ENCODE data around the gene HAO2. TPM values are rescaled to one million over a fixed set of nuclear protein-coding genes. Genes with fewer than 3 reads are reported as not detected.

The HAO2 gene
- total and polyA plus RNA-seq, 7 donors: not detected

GRCh38 chr1:119414950-119415349 is 46.4 kb downstream of the HAO2 start, which contains the start of gene HSD3B2:
HSD3B2 (plus strand) TSS chr1:119415150; CDS start chr1:119415420, 270 bp downstream.
- no peaks in the 10 kb centered on the region for H3K27me3 ChIP-seq (ENCODE audit: insufficient read depth in 3 of 3, low read length in 2 of 3)
- WGBS, 3 donors: 77 to 79% (median 78%) methylated on average over 2 of the region's 2 CpGs
- ATAC-seq (no peak), DNase-seq (no peak)
- no peak within 1 kb of the TSS for H3K27ac ChIP-seq
- intact Hi-C loops (cut with DNase I): no loop called here
- no peak for TF ChIP-seq CTCF (IDR thresholded peaks at IDR 0.05)
- H3K9me3 ChIP-seq: no peaks in the 10 kb centered on the region
- no peaks in the 10 kb centered on the region for H3K36me3 ChIP-seq (ENCODE audit: insufficient read depth in 1 of 2, low read depth in 1 of 2)
- H3K4me1 ChIP-seq: no peaks in the 10 kb centered on the region
- H3K4me3 ChIP-seq: no peak within 1 kb of the TSS

GRCh38 chr1:119416006-119416640 is 47.5 kb downstream of the HAO2 start:
- DNase-seq (no peak), ATAC-seq (no peak)
- Histone ChIP-seq H3K4me1 (no peaks in the 10 kb centered on the region), H3K4me3 (no peak overlapping the region), H3K36me3 (ENCODE audit: insufficient read depth in 1 of 2, low read depth in 1 of 2) (no peaks in the 10 kb centered on the region), H3K27me3 (ENCODE audit: insufficient read depth in 3 of 3, low read length in 2 of 3) (no peaks in the 10 kb centered on the region), H3K9me3 (no peaks in the 10 kb centered on the region), H3K27ac (no peak overlapping the region)
- intact Hi-C loops (cut with DNase I): no loop called here
- TF ChIP-seq CTCF (IDR thresholded peaks at IDR 0.05): no peak
- WGBS, 3 donors: 50 to 77% (median 72%) methylated on average over 3 of the region's 3 CpGs

GRCh38 chr1:119419109-119419508 is 50.5 kb downstream of the HAO2 start:
- TF ChIP-seq CTCF (IDR thresholded peaks at IDR 0.05): no peak
- intact Hi-C loops (cut with DNase I): no loop called here
- WGBS, 3 donors: 44 to 62% (median 47%) methylated on average over 5 of the region's 5 CpGs
- no peak for DNase-seq
- Histone ChIP-seq H3K27me3 (ENCODE audit: insufficient read depth in 3 of 3, low read length in 2 of 3) (no peaks in the 10 kb centered on the region), H3K9me3 (no peaks in the 10 kb centered on the region), H3K36me3 (ENCODE audit: insufficient read depth in 1 of 2, low read depth in 1 of 2) (no peaks in the 10 kb centered on the region), H3K4me1 (no peaks in the 10 kb centered on the region), H3K4me3 (no peak overlapping the region), H3K27ac (no peak overlapping the region)
- no peak for ATAC-seq

- H3K36me3 ChIP-seq (ENCODE audit: insufficient read depth in 1 of 2, low read depth in 1 of 2): no peaks in the 10 kb centered on the region
- ATAC-seq: no peak
- no peaks in the 10 kb centered on the region for H3K9me3 ChIP-seq
- no peak overlapping the region for H3K27ac ChIP-seq
- TF ChIP-seq CTCF (IDR thresholded peaks at IDR 0.05): no peak
- no peaks in the 10 kb centered on the region for H3K4me1 ChIP-seq
- no peak for DNase-seq
- H3K27me3 ChIP-seq (ENCODE audit: insufficient read depth in 3 of 3, low read length in 2 of 3): no peaks in the 10 kb centered on the region
- intact Hi-C loops (cut with DNase I): no loop called here
- no peak overlapping the region for H3K4me3 ChIP-seq
Measured at GRCh38 chr1:119420638-119421037, 52.1 kb downstream of the HAO2 start.

- H3K4me3 ChIP-seq: no peak overlapping the region
- TF ChIP-seq CTCF (IDR thresholded peaks at IDR 0.05): no peak
- no peak for DNase-seq
- H3K36me3 ChIP-seq (ENCODE audit: insufficient read depth in 1 of 2, low read depth in 1 of 2): no peaks in the 10 kb centered on the region
- no peaks in the 10 kb centered on the region for H3K27me3 ChIP-seq (ENCODE audit: insufficient read depth in 3 of 3, low read length in 2 of 3)
- no peaks in the 10 kb centered on the region for H3K4me1 ChIP-seq
- H3K9me3 ChIP-seq: no peaks in the 10 kb centered on the region
- intact Hi-C loops (cut with DNase I): no loop called here
- no peak overlapping the region for H3K27ac ChIP-seq
- no peak for ATAC-seq
Measured at GRCh38 chr1:119422631-119423030, 54.0 kb downstream of the HAO2 start.

All from psoas muscle (tissue), 8 donors.